Measurements from ENCODE around the gene LCK. TPM values are rescaled to one million over a fixed set of nuclear protein-coding genes. Genes with fewer than 3 reads are reported as not detected.

LCK gene
- total and polyA plus RNA-seq, 9 of the 15 experiments (the other 6 are each of a cell fraction or from before 2014, with no cell fraction given), result 0.04 to 0.47 (median 0.13) TPM; not detected in 6

DNA sequence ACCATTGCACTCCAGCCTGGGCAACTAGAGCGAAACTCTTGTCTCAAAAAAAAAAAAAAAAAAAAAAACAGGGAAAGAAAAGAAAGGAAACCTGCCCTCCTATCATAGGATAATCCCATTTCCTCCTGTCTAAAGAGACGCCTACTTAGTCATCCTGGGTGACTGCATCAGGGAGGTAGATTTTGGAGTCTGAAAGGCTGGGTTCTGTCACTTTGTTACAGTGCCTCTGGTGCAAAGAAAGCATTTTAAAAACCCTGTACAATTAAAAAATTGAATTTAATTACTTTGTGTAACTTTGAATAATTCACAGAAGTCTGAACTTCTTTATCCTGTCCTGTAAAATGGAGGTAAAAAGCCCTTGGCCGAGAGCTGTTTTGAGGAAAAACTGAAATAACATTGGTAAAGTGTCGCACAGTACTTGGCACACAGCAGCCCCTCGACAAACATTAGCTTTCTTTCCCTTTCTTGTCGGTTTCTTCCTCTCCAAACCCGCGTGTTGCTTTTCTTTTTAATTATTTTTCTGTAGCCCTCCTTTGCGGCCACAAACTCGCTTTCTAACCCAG, 40.2 kb downstream of the LCK start:
- Histone ChIP-seq H2AFZ (ENCODE audit: low read depth, low read length) (peak overlapping the region; percentile 98), H3K4me2 (ENCODE audit: insufficient read depth, low read length) (peak overlapping the region; percentile 97), H3K4me3 (peak overlapping the region; percentile 96), H4K20me1 (replicated peaks; ENCODE audit: control insufficient read depth, insufficient read depth, low read length) (peaks cover 2% of the 10 kb centered on the region; the same call in 1 of the 2 replicates), H3K27ac (ENCODE audit: extremely low read depth, low read depth, low read length) (peak overlapping the region; percentile 96), H3K9me1 (ENCODE audit: control insufficient read depth, insufficient read depth, low read length) (peaks cover under 1% of the 10 kb centered on the region), H3K4me1 (replicated peaks in 1 of 2; ENCODE audit: control insufficient read depth in 2 of 2, insufficient read depth in 2 of 2, low read length in 2 of 2) (peaks cover 14 to 21% of the 10 kb centered on the region in 2 experiments; a peak in 4 of 5 replicates), H3K79me2 (ENCODE audit: control insufficient read depth, insufficient read depth, low read length) (peaks cover 49% of the 10 kb centered on the region), H3K27me3 (ENCODE audit: control insufficient read depth in 2 of 2, insufficient read depth in 2 of 2, low read length in 2 of 2) (no peaks in the 10 kb centered on the region), H3K36me3 (ENCODE audit: control insufficient read depth, insufficient read depth, low read length) (peaks cover 17% of the 10 kb centered on the region; the same call in 2 of the 3 replicates), H3K9ac (ENCODE audit: insufficient read depth in 1 of 2, low read depth in 2 of 2, low read length in 2 of 2) (peak overlapping the region; percentile 81 to 92), H3K9me3 (replicated peaks; ENCODE audit: control insufficient read depth, insufficient read depth, low read depth, low read length) (no peaks in the 10 kb centered on the region)
- peak in 2 of 4 experiments; percentile 60 to 73 for DNase-seq (ENCODE audit: extremely low read depth in 1 of 4, low spot score in 3 of 4)
- in situ Hi-C loops (cut with MboI) (no loop called here), intact Hi-C loops (cut with micrococcal nuclease) (no loop called here)
- ChIA-PET CTCF (ENCODE audit: low intra/inter-chr PET ratio) (no interaction called here), POLR2A (interaction anchor here (0.7 to 4.7 kb wide), 16 partner anchors 7 to 244 kb away, joined by 3 to 50 read pairs (median 4); partner anchors contain the start of genes IQCC and MARCKSL1)
- peak; percentile 59 for FAIRE-seq
- BruUV-seq (replicated peaks), result TSS peak; percentile 99
- WGBS (ENCODE audit: insufficient coverage, low coverage, missing lambda C conversion rate), result 10% methylated on average over 9 of the region's 10 CpGs
- ATAC-seq, result peak; percentile 34
- TF ChIP-seq SNIP1 (IDR thresholded peaks at IDR 0.05; ENCODE audit: low read depth) (0 out of 2 replicates have a peak, but pooled peaks have one; percentile 8), POLR2AphosphoS2 (IDR thresholded peaks at IDR 0.05; ENCODE audit: low read length) (no peak), MXI1 (IDR thresholded peaks at IDR 0.05; ENCODE audit: low read depth, low read length) (0 out of 2 replicates have a peak, but pooled peaks have one; percentile 48), NCOA6 (IDR thresholded peaks at IDR 0.05) (no peak), ZNF695 (CRISPR knock-in tag; IDR thresholded peaks at IDR 0.05) (no peak), TRIM24 (IDR thresholded peaks at IDR 0.05) (no peak), CBFA2T3 (IDR thresholded peaks at IDR 0.05) (no peak), PTRF (tag; IDR thresholded peaks at IDR 0.05) (no peak), ZNF507 (tag; conservative IDR thresholded peaks at IDR 0.05) (no peak), U2AF1 (optimal IDR thresholded peaks at IDR 0.05; ENCODE audit: low read depth, low read length) (no peak), TAF9B (IDR thresholded peaks at IDR 0.05; ENCODE audit: partially characterized antibody) (no peak), ZC3H4 (CRISPR knock-in tag; IDR thresholded peaks at IDR 0.05; ENCODE audit: borderline replicate concordance) (no peak), PHF20 (IDR thresholded peaks at IDR 0.05; ENCODE audit: partially characterized antibody) (no peak), MYC (IDR thresholded peaks at IDR 0.05; ENCODE audit: low read depth, low read length) (no peak), MYC (CRISPR knock-in tag; IDR thresholded peaks at IDR 0.05; ENCODE audit: borderline replicate concordance, low read depth) (no peak)
- TF ChIP-seq, protein P1, sequence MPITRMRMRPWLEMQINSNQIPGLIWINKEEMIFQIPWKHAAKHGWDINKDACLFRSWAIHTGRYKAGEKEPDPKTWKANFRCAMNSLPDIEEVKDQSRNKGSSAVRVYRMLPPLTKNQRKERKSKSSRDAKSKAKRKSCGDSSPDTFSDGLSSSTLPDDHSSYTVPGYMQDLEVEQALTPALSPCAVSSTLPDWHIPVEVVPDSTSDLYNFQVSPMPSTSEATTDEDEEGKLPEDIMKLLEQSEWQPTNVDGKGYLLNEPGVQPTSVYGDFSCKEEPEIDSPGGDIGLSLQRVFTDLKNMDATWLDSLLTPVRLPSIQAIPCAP (CRISPR knock-in tag; IDR thresholded peaks at IDR 0.05; ENCODE audit: borderline replicate concordance), result no peak
- TF ChIP-seq, protein P2, sequence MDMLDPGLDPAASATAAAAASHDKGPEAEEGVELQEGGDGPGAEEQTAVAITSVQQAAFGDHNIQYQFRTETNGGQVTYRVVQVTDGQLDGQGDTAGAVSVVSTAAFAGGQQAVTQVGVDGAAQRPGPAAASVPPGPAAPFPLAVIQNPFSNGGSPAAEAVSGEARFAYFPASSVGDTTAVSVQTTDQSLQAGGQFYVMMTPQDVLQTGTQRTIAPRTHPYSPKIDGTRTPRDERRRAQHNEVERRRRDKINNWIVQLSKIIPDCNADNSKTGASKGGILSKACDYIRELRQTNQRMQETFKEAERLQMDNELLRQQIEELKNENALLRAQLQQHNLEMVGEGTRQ (CRISPR knock-in tag; IDR thresholded peaks at IDR 0.05), result no peak
- TF ChIP-seq, protein P3, sequence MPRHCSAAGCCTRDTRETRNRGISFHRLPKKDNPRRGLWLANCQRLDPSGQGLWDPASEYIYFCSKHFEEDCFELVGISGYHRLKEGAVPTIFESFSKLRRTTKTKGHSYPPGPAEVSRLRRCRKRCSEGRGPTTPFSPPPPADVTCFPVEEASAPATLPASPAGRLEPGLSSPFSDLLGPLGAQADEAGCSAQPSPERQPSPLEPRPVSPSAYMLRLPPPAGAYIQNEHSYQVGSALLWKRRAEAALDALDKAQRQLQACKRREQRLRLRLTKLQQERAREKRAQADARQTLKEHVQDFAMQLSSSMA (CRISPR knock-in tag; IDR thresholded peaks at IDR 0.05), result no peak
- TF ChIP-seq, protein P4, sequence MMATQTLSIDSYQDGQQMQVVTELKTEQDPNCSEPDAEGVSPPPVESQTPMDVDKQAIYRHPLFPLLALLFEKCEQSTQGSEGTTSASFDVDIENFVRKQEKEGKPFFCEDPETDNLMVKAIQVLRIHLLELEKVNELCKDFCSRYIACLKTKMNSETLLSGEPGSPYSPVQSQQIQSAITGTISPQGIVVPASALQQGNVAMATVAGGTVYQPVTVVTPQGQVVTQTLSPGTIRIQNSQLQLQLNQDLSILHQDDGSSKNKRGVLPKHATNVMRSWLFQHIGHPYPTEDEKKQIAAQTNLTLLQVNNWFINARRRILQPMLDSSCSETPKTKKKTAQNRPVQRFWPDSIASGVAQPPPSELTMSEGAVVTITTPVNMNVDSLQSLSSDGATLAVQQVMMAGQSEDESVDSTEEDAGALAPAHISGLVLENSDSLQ (IDR thresholded peaks at IDR 0.05), result no peak

Measured in K562 (cell line).